Measurements from ENCODE around the gene WWP2.

DNA sequence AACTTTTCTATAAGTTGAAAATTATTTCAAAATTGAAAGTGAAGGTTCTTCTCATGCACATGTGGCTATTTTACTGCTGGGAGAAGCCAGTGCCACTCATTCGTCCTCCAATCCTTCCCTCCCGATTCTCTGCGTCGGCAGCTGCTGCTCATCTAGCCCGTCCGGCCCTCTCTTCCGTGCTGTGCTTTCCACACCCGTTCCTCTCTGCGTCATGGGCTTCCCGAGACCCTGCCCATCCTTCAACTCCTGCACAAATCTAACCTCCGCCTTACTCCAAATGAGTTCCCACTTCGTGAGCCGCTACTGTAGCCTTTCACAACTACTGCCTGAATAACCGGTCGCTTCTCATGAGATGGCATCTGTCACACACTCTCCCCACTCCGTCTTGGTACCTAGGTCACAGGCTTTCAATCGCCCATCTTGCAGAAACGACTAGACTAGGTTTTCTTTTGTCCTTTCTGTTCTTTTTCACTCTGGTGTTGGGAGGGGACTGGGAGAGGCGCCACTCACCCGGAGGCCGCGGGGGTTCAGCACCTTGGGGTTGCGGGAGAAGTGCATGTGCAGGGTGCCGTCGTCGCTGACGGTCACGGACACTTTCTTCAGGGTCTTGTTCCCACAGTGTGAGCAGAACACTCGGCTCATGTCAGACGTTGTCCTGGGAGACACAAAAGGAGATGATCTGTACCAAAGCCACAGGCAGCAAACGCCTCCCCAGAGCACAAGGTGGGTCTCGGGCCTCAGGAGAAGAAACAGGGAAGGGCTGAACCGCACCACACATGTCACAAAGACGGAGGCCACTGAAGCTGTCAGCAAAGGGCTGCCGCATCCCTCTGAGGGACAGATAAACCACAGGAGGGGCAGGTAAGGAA, 17.5 kb upstream of the WWP2 start:
- TF ChIP-seq POLR2AphosphoS5 (IDR thresholded peaks at IDR 0.05; ENCODE audit: borderline replicate concordance, low read depth, low read length) (no peak), EZH2 (IDR thresholded peaks at IDR 0.05) (no peak)

All from SK-N-MC (cell line).